Measurements from ENCODE around the gene ATP6V0B.

ATP6V0B gene

GRCh38 chr1:44002165-44002564 is 27.4 kb downstream of the ATP6V0B start:
- no peak overlapping the region for H3K4me3 ChIP-seq (ENCODE audit: low read depth, low read length)
- TF ChIP-seq, protein P1, sequence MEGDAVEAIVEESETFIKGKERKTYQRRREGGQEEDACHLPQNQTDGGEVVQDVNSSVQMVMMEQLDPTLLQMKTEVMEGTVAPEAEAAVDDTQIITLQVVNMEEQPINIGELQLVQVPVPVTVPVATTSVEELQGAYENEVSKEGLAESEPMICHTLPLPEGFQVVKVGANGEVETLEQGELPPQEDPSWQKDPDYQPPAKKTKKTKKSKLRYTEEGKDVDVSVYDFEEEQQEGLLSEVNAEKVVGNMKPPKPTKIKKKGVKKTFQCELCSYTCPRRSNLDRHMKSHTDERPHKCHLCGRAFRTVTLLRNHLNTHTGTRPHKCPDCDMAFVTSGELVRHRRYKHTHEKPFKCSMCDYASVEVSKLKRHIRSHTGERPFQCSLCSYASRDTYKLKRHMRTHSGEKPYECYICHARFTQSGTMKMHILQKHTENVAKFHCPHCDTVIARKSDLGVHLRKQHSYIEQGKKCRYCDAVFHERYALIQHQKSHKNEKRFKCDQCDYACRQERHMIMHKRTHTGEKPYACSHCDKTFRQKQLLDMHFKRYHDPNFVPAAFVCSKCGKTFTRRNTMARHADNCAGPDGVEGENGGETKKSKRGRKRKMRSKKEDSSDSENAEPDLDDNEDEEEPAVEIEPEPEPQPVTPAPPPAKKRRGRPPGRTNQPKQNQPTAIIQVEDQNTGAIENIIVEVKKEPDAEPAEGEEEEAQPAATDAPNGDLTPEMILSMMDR (IDR thresholded peaks at IDR 0.05; ENCODE audit: low read depth, low read length, missing control alignments): no peak
- DNase-seq (ENCODE audit: low read depth): no peak

DNA sequence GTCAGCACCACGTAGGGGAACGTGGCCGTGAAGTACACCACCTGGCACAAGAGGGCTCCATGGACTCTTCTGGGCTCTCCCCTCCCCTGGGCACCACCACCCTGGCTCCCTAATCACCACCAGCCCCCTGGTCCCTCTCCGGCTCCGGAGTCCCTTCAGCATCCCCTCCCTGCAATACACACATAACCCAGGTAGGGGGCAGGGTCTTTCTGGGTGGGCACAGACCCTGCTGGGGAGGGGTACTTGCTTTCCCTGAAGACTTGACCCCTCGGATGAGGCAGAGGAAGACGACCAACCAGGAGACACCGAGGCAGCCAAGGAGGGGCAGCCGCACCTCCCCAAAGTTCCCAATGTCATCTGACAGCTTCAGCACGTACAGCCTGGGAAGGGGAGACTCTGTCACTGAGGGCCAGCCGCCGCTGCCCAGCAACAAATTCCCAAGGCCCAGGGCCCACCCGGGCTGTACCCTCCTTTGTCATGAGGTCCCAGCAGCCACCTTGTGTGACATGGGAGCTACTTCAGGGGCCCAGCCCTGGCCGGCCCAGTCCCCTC is 27.9 kb downstream of the ATP6V0B start:
- TF ChIP-seq, protein P1 (IDR thresholded peaks at IDR 0.05; ENCODE audit: low read depth, low read length, missing control alignments): peak; percentile 29
- H3K4me3 ChIP-seq (ENCODE audit: low read depth, low read length): no peak overlapping the region
- no peak for DNase-seq (ENCODE audit: low read depth)

DNA sequence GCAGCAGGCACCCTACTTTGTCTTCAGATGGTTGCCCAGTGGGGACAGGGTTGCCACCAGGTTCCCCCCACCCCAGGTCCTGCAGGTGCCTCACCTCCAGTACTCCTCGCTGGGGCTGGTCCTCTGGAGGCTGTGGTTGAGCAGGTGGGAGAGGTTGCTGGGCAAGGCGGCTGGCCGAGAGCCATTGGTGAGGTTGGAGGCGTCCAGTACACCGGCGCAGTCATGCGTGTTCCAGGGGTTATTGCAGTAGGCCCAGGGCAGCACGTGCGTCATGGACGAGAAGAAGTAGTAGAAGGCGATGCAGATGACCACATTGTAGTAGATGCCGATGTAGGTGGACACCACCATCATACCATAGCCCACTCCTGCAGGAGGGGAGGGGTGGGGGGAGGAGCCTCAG is 33.5 kb downstream of the ATP6V0B start:
- DNase-seq (ENCODE audit: low read depth): no peak
- TF ChIP-seq, protein P1 (IDR thresholded peaks at IDR 0.05; ENCODE audit: low read depth, low read length, missing control alignments): no peak
- no peak overlapping the region for H3K4me3 ChIP-seq (ENCODE audit: low read depth, low read length)

GRCh38 chr1:44010935-44011471 is 36.2 kb downstream of the ATP6V0B start:
- TF ChIP-seq, protein P1 (IDR thresholded peaks at IDR 0.05; ENCODE audit: low read depth, low read length, missing control alignments): no peak
- no peak overlapping the region for H3K4me3 ChIP-seq (ENCODE audit: low read depth, low read length)

DNA sequence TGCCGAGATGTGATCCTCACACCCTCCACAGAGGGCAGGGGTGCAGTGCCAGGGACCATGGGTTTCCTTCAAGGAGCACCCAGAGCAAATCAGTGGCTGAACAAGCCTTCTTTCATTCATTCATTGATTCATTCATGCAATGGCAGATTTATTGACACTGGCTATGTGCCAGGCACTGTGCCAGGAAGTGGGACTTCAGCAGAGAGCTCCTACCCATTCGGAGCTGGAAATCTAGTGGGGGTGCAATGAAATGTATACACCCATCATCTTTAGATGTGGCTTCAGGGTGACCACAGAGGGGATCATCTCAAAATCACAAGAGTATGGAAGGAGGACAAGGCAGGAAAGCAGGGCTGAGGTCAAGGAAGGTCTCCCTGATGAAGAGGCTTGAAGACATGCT is 37.6 kb downstream of the ATP6V0B start:
- H3K4me3 ChIP-seq (ENCODE audit: low read depth, low read length): no peak overlapping the region
- no peak for DNase-seq (ENCODE audit: low read depth)
- TF ChIP-seq, protein P1 (IDR thresholded peaks at IDR 0.05; ENCODE audit: low read depth, low read length, missing control alignments): no peak

More at GRCh38 chr1:44010935-44011471, 36.2 kb downstream of the ATP6V0B start:
- DNase-seq (ENCODE audit: low read depth): no peak

GRCh38 chr1:44012941-44013609 is 38.3 kb downstream of the ATP6V0B start:
- TF ChIP-seq, protein P1 (IDR thresholded peaks at IDR 0.05; ENCODE audit: low read depth, low read length, missing control alignments): no peak
- no peak overlapping the region for H3K4me3 ChIP-seq (ENCODE audit: low read depth, low read length)
- DNase-seq (ENCODE audit: low read depth): no peak
